Mesenchymal stem cell (in vitro differentiated cells and primary cell): ENCODE measurements around the gene PPARA.

Experiments used
- DNase-seq: peaks from one replicate; pipeline ENCODE4 v3.0.0-alpha.2; 2013
- H2AFZ ChIP-seq: one replicate; pipeline ENCODE4 v1.6.1; 2013; ENCODE audit warnings: low read depth, mild to moderate bottlenecking, control low read depth, inconsistent platforms, low read length, moderate library complexity
- H2AK5ac ChIP-seq: 2 replicates; pipeline ENCODE4 v1.6.1; 2013; ENCODE audit warnings: low read length, moderate library complexity, mild to moderate bottlenecking, inconsistent platforms; ENCODE audit not compliant: severe bottlenecking
- H2BK120ac ChIP-seq: one replicate; pipeline ENCODE4 v1.6.1; 2013; ENCODE audit warnings: low read depth, mild to moderate bottlenecking, inconsistent platforms, low read length, moderate library complexity
- H2BK12ac ChIP-seq, 2 experiments: one replicate each; pipeline ENCODE4 v1.6.1; 2013; ENCODE audit warnings: inconsistent platforms in 2 of 2, low read length in 2 of 2, mild to moderate bottlenecking in 2 of 2, moderate library complexity in 2 of 2, control low read depth in 1 of 2
- H2BK15ac ChIP-seq: one replicate; pipeline ENCODE4 v1.6.1; 2013; ENCODE audit warnings: mild to moderate bottlenecking, low read depth, inconsistent platforms; ENCODE audit not compliant: poor library complexity, severe bottlenecking
- H2BK5ac ChIP-seq: 2 replicates; pipeline ENCODE4 v1.6.1; 2013; ENCODE audit warnings: low read depth, mild to moderate bottlenecking, low read length, control low read depth, inconsistent platforms; ENCODE audit not compliant: poor library complexity, severe bottlenecking
- H3K14ac ChIP-seq, 2 experiments: one replicate each; pipeline ENCODE4 v1.6.1; 2013; ENCODE audit warnings: inconsistent platforms in 2 of 2, low read length in 2 of 2, control low read depth in 1 of 2, mild to moderate bottlenecking in 1 of 2, moderate library complexity in 1 of 2
- H3K18ac ChIP-seq, 2 experiments: one replicate each; pipeline ENCODE4 v1.6.1; 2013; ENCODE audit warnings: inconsistent platforms in 2 of 2, low read length in 2 of 2, control low read depth in 1 of 2, low read depth in 1 of 2, mild to moderate bottlenecking in 1 of 2
- H3K23ac ChIP-seq, 2 experiments: one replicate each; pipeline ENCODE4 v1.6.1; 2013; ENCODE audit warnings: inconsistent platforms in 2 of 2, low read length in 2 of 2, mild to moderate bottlenecking in 2 of 2, moderate library complexity in 2 of 2, control low read depth in 1 of 2
- H3K27ac ChIP-seq: 2 replicates; pipeline ENCODE4 v1.5.1; 2013; ENCODE audit warnings: mild to moderate bottlenecking, moderate library complexity, low read length, control low read depth, inconsistent platforms; ENCODE audit not compliant: poor library complexity, severe bottlenecking
- H3K27me3 ChIP-seq, 2 experiments: 2 replicates each; pipeline versions ENCODE4 v1.6.1 to v1.7.0; 2013; ENCODE audit warnings: low read length in 2 of 2, mild to moderate bottlenecking in 2 of 2, moderate library complexity in 2 of 2, control low read depth in 1 of 2, inconsistent platforms in 1 of 2; ENCODE audit not compliant: control insufficient read depth in 1 of 2, insufficient read depth in 1 of 2
- H3K36me3 ChIP-seq, 2 experiments: 2 replicates each; pipeline versions ENCODE4 v1.6.1 to v1.7.0; 2013; ENCODE audit warnings: low read length in 2 of 2, control low read depth in 1 of 2, inconsistent platforms in 1 of 2, low read depth in 1 of 2, mild to moderate bottlenecking in 1 of 2; ENCODE audit not compliant: insufficient read depth in 2 of 2, control insufficient read depth in 1 of 2
- H3K4ac ChIP-seq, 2 experiments: one replicate each; pipeline ENCODE4 v1.6.1; 2013; ENCODE audit warnings: inconsistent platforms in 2 of 2, low read length in 2 of 2, mild to moderate bottlenecking in 2 of 2, moderate library complexity in 2 of 2, control low read depth in 1 of 2, low read depth in 1 of 2
- H3K4me1 ChIP-seq: 2 replicates; pipeline ENCODE4 v1.6.1; 2013; ENCODE audit warnings: low read depth, low read length, control low read depth; ENCODE audit not compliant: control insufficient read depth, insufficient read depth
- H3K4me2 ChIP-seq: 2 replicates; pipeline ENCODE4 v1.6.1; 2013; ENCODE audit warnings: low read length, mild to moderate bottlenecking, inconsistent platforms; ENCODE audit not compliant: poor library complexity, severe bottlenecking
- H3K4me3 ChIP-seq, 2 experiments: 2 replicates each; pipeline versions ENCODE4 v1.5.1 to v1.7.0; 2013; ENCODE audit warnings: low read length in 2 of 2, mild to moderate bottlenecking in 2 of 2, control low read depth in 1 of 2, low read depth in 1 of 2; ENCODE audit not compliant: insufficient read depth in 1 of 2
- H3K79me1 ChIP-seq: replicated peaks from 2 replicates; pipeline ENCODE4 v1.6.1; 2013; ENCODE audit warnings: mild to moderate bottlenecking, control low read depth, low read length, inconsistent platforms; ENCODE audit not compliant: poor library complexity, severe bottlenecking
- H3K9ac ChIP-seq: 2 replicates; pipeline ENCODE4 v1.7.0; 2013; ENCODE audit warnings: mild to moderate bottlenecking, low read length, moderate library complexity
- H3K9me3 ChIP-seq: 2 replicates; pipeline ENCODE4 v1.7.0; 2013; ENCODE audit warnings: mild to moderate bottlenecking, low read length; ENCODE audit not compliant: control insufficient read depth
- H4K8ac ChIP-seq: one replicate; pipeline ENCODE4 v1.6.1; 2013; ENCODE audit warnings: inconsistent platforms, mild to moderate bottlenecking, low read length, moderate library complexity
- H4K91ac ChIP-seq: one replicate; pipeline ENCODE4 v1.6.1; 2013; ENCODE audit warnings: mild to moderate bottlenecking, low read length, inconsistent platforms
- WGBS: methylation state at CpG from one replicate; pipeline ENCODE4 v1.1.7; 2013; ENCODE audit warnings: mixed read lengths; 5-methylcytosine and 5-hydroxymethylcytosine counted together

The PPARA gene

DNA sequence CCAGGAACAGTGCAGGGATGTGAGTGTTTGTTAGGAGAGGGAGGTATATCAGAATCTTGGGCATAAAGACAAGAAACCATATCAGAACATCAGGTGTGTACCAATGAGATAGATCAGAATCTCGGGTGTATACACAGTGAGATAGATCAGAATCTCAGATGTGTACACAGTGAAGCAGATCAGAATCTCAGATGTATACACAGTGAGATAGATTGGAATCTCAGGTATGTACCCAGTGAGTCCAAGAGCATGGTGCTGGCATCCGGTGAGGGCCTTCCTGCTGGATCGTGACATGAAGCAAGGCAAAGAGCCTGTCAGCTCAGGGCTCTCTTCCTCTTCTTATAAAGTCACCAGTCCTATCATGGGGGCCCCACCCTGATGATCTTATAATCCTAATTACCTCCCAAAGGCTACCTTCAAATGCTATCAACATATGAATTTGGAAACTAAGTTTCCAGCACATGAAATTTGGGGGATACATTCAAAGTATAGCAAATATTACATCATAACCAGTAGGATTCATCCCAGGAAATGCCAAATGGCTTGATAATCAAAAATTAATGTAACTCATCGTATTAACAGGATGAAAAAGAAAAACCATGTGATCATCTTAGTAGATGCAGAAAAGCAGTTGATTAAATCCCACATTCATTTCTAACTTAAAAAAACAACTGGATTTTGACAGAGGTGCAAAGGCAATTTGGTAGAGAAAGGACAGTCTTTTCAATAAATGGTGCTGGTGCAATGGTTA, 28.6 kb downstream of the PPARA start:
- Histone ChIP-seq H3K9ac (no peak overlapping the region), H2BK5ac (no peak overlapping the region), H3K23ac (no peak overlapping the region), H3K27me3 (no peaks in the 10 kb centered on the region), H3K4me1 (no peaks in the 10 kb centered on the region), H3K9me3 (peaks cover 17% of the 10 kb centered on the region), H2BK15ac (no peak overlapping the region), H2AK5ac (no peak overlapping the region), H3K79me1 (no peaks in the 10 kb centered on the region), H3K4me3 (no peak overlapping the region), H2BK120ac (no peak overlapping the region), H3K4ac (no peak overlapping the region), H4K91ac (no peak overlapping the region), H2BK12ac (no peak overlapping the region), H2AFZ (no peak overlapping the region), H4K8ac (no peak overlapping the region), H3K4me2 (no peak overlapping the region), H3K27ac (no peak overlapping the region), H3K14ac (no peak overlapping the region), H3K36me3 (peaks cover 11 to 56% of the 10 kb centered on the region in 2 experiments), H3K18ac (no peak overlapping the region)
- no peak for DNase-seq
- WGBS = 81% methylated on average over 3 of the region's 4 CpGs

DNA sequence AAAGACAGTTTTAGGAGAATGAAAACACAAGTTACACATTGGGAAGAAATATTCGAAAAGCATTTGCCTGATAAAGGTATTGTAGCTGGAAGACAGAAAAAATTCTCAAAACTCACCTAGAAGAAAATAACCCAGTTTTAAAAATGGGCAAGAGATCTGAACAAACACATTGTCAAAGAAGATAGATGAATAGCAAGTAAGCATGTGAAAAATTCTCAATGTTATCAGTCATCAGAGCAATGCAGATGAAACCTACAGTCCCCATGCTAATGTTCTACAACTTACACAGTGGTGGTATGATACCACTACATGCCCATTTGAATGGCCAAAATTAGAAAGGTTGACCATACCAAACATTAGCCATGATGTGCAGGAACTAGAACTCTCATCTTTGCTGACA, 29.4 kb downstream of the PPARA start:
- peaks cover 11 to 61% of the 10 kb centered on the region in 2 experiments for H3K36me3 ChIP-seq
- WGBS = no CpG with 5 or more reads among the region's 1 CpG

DNA sequence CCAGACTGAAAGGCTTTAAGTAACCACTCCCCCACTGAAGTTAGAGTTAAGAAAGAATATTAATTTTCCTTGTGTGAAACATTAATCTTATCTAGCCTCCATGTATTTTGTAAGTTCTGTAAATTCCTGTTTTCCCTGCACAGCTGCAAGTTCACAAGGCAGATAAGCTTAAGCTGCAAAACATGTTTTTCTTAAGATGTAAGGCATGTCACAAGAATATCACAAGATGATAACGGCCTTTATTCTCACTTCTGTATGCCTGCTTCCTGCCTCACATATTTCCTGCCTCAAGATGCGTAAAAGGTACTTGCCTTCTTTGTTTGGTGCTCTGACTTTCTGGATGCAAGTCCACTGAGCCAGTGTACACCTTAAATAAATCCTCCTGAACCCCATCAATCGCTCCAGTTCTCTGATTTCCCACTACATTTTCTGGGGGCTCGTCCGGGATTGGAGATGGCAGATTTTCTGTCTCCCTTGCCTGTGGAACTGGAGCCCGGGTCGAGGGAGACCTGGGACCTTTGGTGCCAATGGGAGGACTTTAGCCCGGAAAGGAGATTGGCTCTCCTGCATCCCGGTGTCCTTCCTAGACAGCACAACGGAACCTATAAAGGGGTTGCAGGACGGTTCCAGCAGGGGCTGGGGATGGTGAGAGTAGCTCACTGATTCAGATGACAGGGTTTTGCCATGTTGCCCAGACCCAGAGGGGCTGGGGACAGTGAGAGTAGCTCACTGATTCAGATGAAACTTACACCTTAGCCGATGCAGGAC, 30.2 kb downstream of the PPARA start:
- Histone ChIP-seq H3K27ac (no peak overlapping the region), H2AK5ac (no peak overlapping the region), H3K9ac (no peak overlapping the region), H3K4me3 (no peak overlapping the region), H4K91ac (no peak overlapping the region), H2AFZ (no peak overlapping the region), H3K27me3 (no peaks in the 10 kb centered on the region), H2BK120ac (no peak overlapping the region), H3K79me1 (no peaks in the 10 kb centered on the region), H2BK5ac (no peak overlapping the region), H3K4me2 (no peak overlapping the region), H3K36me3 (peaks cover 11 to 61% of the 10 kb centered on the region in 2 experiments), H3K18ac (no peak overlapping the region), H3K4me1 (no peaks in the 10 kb centered on the region), H3K9me3 (peaks cover 17% of the 10 kb centered on the region), H3K23ac (no peak overlapping the region), H4K8ac (no peak overlapping the region), H2BK15ac (no peak overlapping the region), H3K14ac (no peak overlapping the region), H3K4ac (no peak overlapping the region), H2BK12ac (no peak overlapping the region)
- 96% methylated on average over 12 of the region's 12 CpGs for WGBS
- peak; percentile 24 for DNase-seq

More for the DNA sequence above, 29.4 kb downstream of the PPARA start:
- no peak overlapping the region for H3K4me2 ChIP-seq
- no peak overlapping the region for H2BK15ac ChIP-seq
- H2BK5ac ChIP-seq = no peak overlapping the region
- H2BK120ac ChIP-seq = no peak overlapping the region
- no peak overlapping the region for H2AFZ ChIP-seq
- no peak overlapping the region for H3K4ac ChIP-seq
- no peak overlapping the region for H4K8ac ChIP-seq
- no peak overlapping the region for H3K23ac ChIP-seq
- H3K14ac ChIP-seq = no peak overlapping the region
- H3K18ac ChIP-seq = no peak overlapping the region
- H3K27me3 ChIP-seq = no peaks in the 10 kb centered on the region
- H3K27ac ChIP-seq = no peak overlapping the region
- no peaks in the 10 kb centered on the region for H3K79me1 ChIP-seq
- no peak overlapping the region for H2AK5ac ChIP-seq
- no peak for DNase-seq
- H3K9ac ChIP-seq = no peak overlapping the region
- peaks cover 17% of the 10 kb centered on the region for H3K9me3 ChIP-seq
- H4K91ac ChIP-seq = no peak overlapping the region
- no peak overlapping the region for H3K4me3 ChIP-seq
- no peaks in the 10 kb centered on the region for H3K4me1 ChIP-seq
- no peak overlapping the region for H2BK12ac ChIP-seq

DNA sequence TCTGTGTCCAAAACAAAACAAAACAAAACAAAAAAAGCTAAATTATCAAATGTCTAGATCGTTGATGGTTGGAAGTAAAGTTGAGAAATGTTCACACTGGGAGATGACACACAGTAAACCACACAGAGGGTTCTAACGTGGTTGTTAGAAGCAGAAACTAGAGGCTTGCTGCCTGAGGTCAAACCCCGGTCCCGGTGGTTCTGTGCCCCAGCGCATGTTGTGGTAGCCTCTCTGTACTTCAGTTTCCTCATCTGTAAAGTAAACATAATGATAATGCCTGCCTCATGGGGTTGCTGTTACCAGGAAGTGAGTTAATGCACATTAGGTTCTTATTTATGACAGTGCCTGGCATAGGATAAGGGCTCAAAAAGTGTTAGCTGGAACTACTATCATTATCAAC, 33.4 kb downstream of the PPARA start:
- H3K23ac ChIP-seq = no peak overlapping the region
- no peak overlapping the region for H2BK12ac ChIP-seq
- no peak overlapping the region for H4K8ac ChIP-seq
- no peak overlapping the region for H4K91ac ChIP-seq
- no peak overlapping the region for H2BK15ac ChIP-seq
- H3K79me1 ChIP-seq = no peaks in the 10 kb centered on the region
- no peak overlapping the region for H3K4me2 ChIP-seq
- H2AK5ac ChIP-seq = no peak overlapping the region
- no peak overlapping the region for H2AFZ ChIP-seq
- no peak overlapping the region for H2BK5ac ChIP-seq
- no peaks in the 10 kb centered on the region for H3K4me1 ChIP-seq
- DNase-seq = peak; percentile 12
- H3K36me3 ChIP-seq = peaks cover 11 to 65% of the 10 kb centered on the region in 2 experiments
- no peak overlapping the region for H3K14ac ChIP-seq
- H3K27ac ChIP-seq = no peak overlapping the region
- no peak overlapping the region for H2BK120ac ChIP-seq
- H3K4me3 ChIP-seq = no peak overlapping the region
- no peak overlapping the region for H3K18ac ChIP-seq
- WGBS = 79% methylated on average over 5 of the region's 5 CpGs
- no peak overlapping the region for H3K4ac ChIP-seq
- no peak overlapping the region for H3K9ac ChIP-seq
- H3K9me3 ChIP-seq = peaks cover 13% of the 10 kb centered on the region
- H3K27me3 ChIP-seq = no peaks in the 10 kb centered on the region
